CD4-positive, alpha-beta memory T cell (primary cell): ENCODE data around the gene GAB2. TPM values are rescaled to one million over a fixed set of nuclear protein-coding genes. Genes with fewer than 3 reads are reported as not detected.

ENCODE experiments used
- CTCF ChIA-PET: fragments of 350-600 bp; sonication (Branson Sonifier 250); formaldehyde crosslinking; loops from one replicate; lab custom pipeline; 2021; ENCODE audit warnings: inconsistent platforms; ENCODE audit not compliant: partially characterized antibody; lab: Charles Lee
- POLR2A ChIA-PET: fragments of 350-600 bp; sonication (Branson Sonifier 250); formaldehyde crosslinking; loops from one replicate; lab custom pipeline; 2021; ENCODE audit not compliant: partially characterized antibody; lab: Charles Lee
- DNase-seq, 5 donors: peaks; one replicate each; pipeline versions ENCODE4 v3.0.0 to v3.0.0-alpha.2; 2020 to 2022; ENCODE audit warnings: mixed read lengths in 1 of 5
- H3K27ac ChIP-seq: one replicate; pipeline ENCODE4 v1.7.0; 2013; ENCODE audit warnings: low read depth, low read length
- H3K27me3 ChIP-seq: 2 replicates; pipeline ENCODE4 v1.7.0; 2013; ENCODE audit warnings: mild to moderate bottlenecking, low read length, moderate library complexity; ENCODE audit not compliant: insufficient read depth
- H3K36me3 ChIP-seq: 2 replicates; pipeline ENCODE4 v1.7.0; 2013; ENCODE audit warnings: mild to moderate bottlenecking, low read length, moderate library complexity; ENCODE audit not compliant: insufficient read depth
- H3K4me1 ChIP-seq: 2 replicates; pipeline ENCODE4 v1.7.0; 2013; ENCODE audit warnings: mild to moderate bottlenecking, low read length, moderate library complexity; ENCODE audit not compliant: insufficient read depth
- H3K4me3 ChIP-seq, 2 donors: one replicate each; pipeline ENCODE4 v1.7.0; 2013; ENCODE audit warnings: low read length in 2 of 2, mild to moderate bottlenecking in 1 of 2
- H3K9me3 ChIP-seq, 2 donors: one replicate each; pipeline ENCODE4 v1.7.0; 2013; ENCODE audit warnings: low read length in 2 of 2, control low read depth in 1 of 2; ENCODE audit not compliant: control insufficient read depth in 1 of 2
- H3K27ac Mint-ChIP-seq, 7 donors: one replicate each; pipeline ENCODE4 v1.8.0; 2020 to 2021; ENCODE audit warnings: mixed read lengths in 7 of 7, mild to moderate bottlenecking in 6 of 7, inconsistent platforms in 3 of 7, moderate library complexity in 3 of 7
- H3K27me3 Mint-ChIP-seq, 2 donors: one replicate each; pipeline ENCODE4 v1.8.0; 2020 to 2021; ENCODE audit warnings: mixed read lengths in 2 of 2
- H3K36me3 Mint-ChIP-seq, 2 donors: one replicate each; pipeline ENCODE4 v1.8.0; 2020 to 2021; ENCODE audit warnings: mixed read lengths in 2 of 2, inconsistent platforms in 1 of 2, mild to moderate bottlenecking in 1 of 2
- H3K4me1 Mint-ChIP-seq, 4 donors: one replicate each; pipeline ENCODE4 v1.8.0; 2020 to 2021; ENCODE audit warnings: mixed read lengths in 4 of 4, mild to moderate bottlenecking in 1 of 4
- H3K4me3 Mint-ChIP-seq, 8 donors: one replicate each; pipeline ENCODE4 v1.8.0; 2020 to 2021; ENCODE audit warnings: mixed read lengths in 8 of 8, mild to moderate bottlenecking in 7 of 8, moderate library complexity in 6 of 8, inconsistent platforms in 3 of 8
- H3K9me3 Mint-ChIP-seq, 8 donors: one replicate each; pipeline ENCODE4 v1.8.0; 2020 to 2021; ENCODE audit warnings: mixed read lengths in 8 of 8, mild to moderate bottlenecking in 5 of 8, inconsistent platforms in 3 of 8, moderate library complexity in 1 of 8
- intact Hi-C: fragments of 100-400 bp; cut with micrococcal nuclease; formaldehyde crosslinking; loops from one replicate; pipeline ENCODE4 v1.15.1; 2023
- polyA plus RNA-seq, 2 donors: library from polyadenylated mRNA; unstranded; fragments of 300-500 nt; fragmentation: Illumina TruSeq; gene quantifications; one replicate each; pipeline ENCODE4 v1.2.3, GENCODE V29; 2021
- total RNA-seq, 2 experiments: library from RNA; stranded (reverse); gene quantifications; one replicate each; pipeline ENCODE4 v1.2.3, GENCODE V29; 2021

GAB2 gene
- total and polyA plus RNA-seq, 4 experiments from 2014 or later = 0.05 to 6.7 (median 3.1) TPM

- Histone ChIP-seq H3K4me3 (no peak overlapping the region), H3K27ac (no peak overlapping the region), H3K9me3 (no peaks in the 10 kb centered on the region), H3K36me3 (no peaks in the 10 kb centered on the region), H3K27me3 (no peaks in the 10 kb centered on the region), H3K4me1 (no peaks in the 10 kb centered on the region)
- H3K36me3 Mint-ChIP-seq = no peaks in the 10 kb centered on the region
- POLR2A ChIA-PET = no interaction called here
- H3K9me3 Mint-ChIP-seq = peaks cover 0 to 5% (median 0%) of the 10 kb centered on the region in 8 donors
- H3K4me1 Mint-ChIP-seq = peaks cover 0 to 6% (median 2%) of the 10 kb centered on the region in 4 donors
- intact Hi-C loops = no loop called here
- H3K27ac Mint-ChIP-seq = peak overlapping the region in 1 of 7 donors; percentile 29
- DNase-seq = no peak
- CTCF ChIA-PET = no interaction called here
- peaks cover 0 to 2% of the 10 kb centered on the region in 2 donors for H3K27me3 Mint-ChIP-seq
- H3K4me3 Mint-ChIP-seq = no peak overlapping the region
Measured at GRCh38 chr11:78331711-78332110, 85.9 kb downstream of the GAB2 start.

- no peak overlapping the region for H3K4me3 Mint-ChIP-seq
- peaks cover 0 to 2% of the 10 kb centered on the region in 2 donors for H3K27me3 Mint-ChIP-seq
- H3K4me1 Mint-ChIP-seq = peaks cover 5 to 15% (median 12%) of the 10 kb centered on the region in 4 donors
- Histone ChIP-seq H3K27ac (no peak overlapping the region), H3K4me3 (no peak overlapping the region), H3K27me3 (no peaks in the 10 kb centered on the region), H3K9me3 (no peaks in the 10 kb centered on the region), H3K36me3 (no peaks in the 10 kb centered on the region), H3K4me1 (peaks cover 9% of the 10 kb centered on the region)
- intact Hi-C loops = no loop called here
- DNase-seq = no peak
- CTCF ChIA-PET = interaction anchor here (1.1 kb wide), 1 partner anchor 11 kb away, joined by 3 read pairs; no protein-coding TSS in a partner anchor
- H3K9me3 Mint-ChIP-seq = peaks cover 0 to under 1% (median 0%) of the 10 kb centered on the region in 8 donors
- H3K36me3 Mint-ChIP-seq = no peaks in the 10 kb centered on the region
- H3K27ac Mint-ChIP-seq = no peak overlapping the region
- POLR2A ChIA-PET = no interaction called here
Measured at GRCh38 chr11:78330361-78330760, 87.3 kb downstream of the GAB2 start.

- Histone ChIP-seq H3K36me3 (no peaks in the 10 kb centered on the region), H3K4me1 (peaks cover 24% of the 10 kb centered on the region), H3K4me3 (no peak overlapping the region), H3K9me3 (no peaks in the 10 kb centered on the region), H3K27ac (no peak overlapping the region), H3K27me3 (no peaks in the 10 kb centered on the region)
- Mint-ChIP-seq H3K27me3 (peaks cover 0 to 2% of the 10 kb centered on the region in 2 donors), H3K4me3 (no peak overlapping the region), H3K27ac (no peak overlapping the region), H3K36me3 (no peaks in the 10 kb centered on the region), H3K9me3 (no peaks in the 10 kb centered on the region), H3K4me1 (peaks cover 5 to 28% (median 20%) of the 10 kb centered on the region in 4 donors)
- DNase-seq = no peak
- ChIA-PET CTCF (no interaction called here), POLR2A (no interaction called here)
- intact Hi-C loops = no loop called here
Measured at GRCh38 chr11:78327945-78328344, 89.7 kb downstream of the GAB2 start.

- Mint-ChIP-seq H3K4me1 (peaks cover 5 to 22% (median 18%) of the 10 kb centered on the region in 4 donors), H3K27me3 (peaks cover 0 to 1% of the 10 kb centered on the region in 2 donors), H3K36me3 (no peaks in the 10 kb centered on the region), H3K27ac (peak overlapping the region in 6 of 7 donors; percentile 30 to 87 (median 76)), H3K9me3 (no peaks in the 10 kb centered on the region), H3K4me3 (peak overlapping the region in 2 of 8 donors; percentile 2 to 16)
- H3K9me3 ChIP-seq = no peaks in the 10 kb centered on the region
- H3K27me3 ChIP-seq = no peaks in the 10 kb centered on the region
- peak; percentile 18 to 67 (median 42) for DNase-seq
- ChIA-PET POLR2A (interaction anchor here (1.2 to 1.3 kb wide), 2 partner anchors 14 to 246 kb away, joined by 4 read pairs; partner anchors contain the start of gene NDUFC2), CTCF (no interaction called here)
- no peak overlapping the region for H3K27ac ChIP-seq
- H3K4me3 ChIP-seq = no peak overlapping the region
- peaks cover 24% of the 10 kb centered on the region for H3K4me1 ChIP-seq
- intact Hi-C loops = no loop called here
- no peaks in the 10 kb centered on the region for H3K36me3 ChIP-seq
Measured at GRCh38 chr11:78325274-78325781, 92.3 kb downstream of the GAB2 start.

GRCh38 chr11:78323363-78323762, 94.3 kb downstream of the GAB2 start:
- POLR2A ChIA-PET = no interaction called here

GRCh38 chr11:78319453-78319955, 98.1 kb downstream of the GAB2 start:
- no peak overlapping the region for H3K27ac Mint-ChIP-seq
- CTCF ChIA-PET = no interaction called here
- no peak for DNase-seq
- Histone ChIP-seq H3K27ac (no peak overlapping the region), H3K9me3 (no peaks in the 10 kb centered on the region), H3K4me3 (no peak overlapping the region), H3K36me3 (no peaks in the 10 kb centered on the region), H3K4me1 (peaks cover 6% of the 10 kb centered on the region), H3K27me3 (no peaks in the 10 kb centered on the region)
- intact Hi-C loops = no loop called here
- peaks cover 0 to 5% (median under 1%) of the 10 kb centered on the region in 4 donors for H3K4me1 Mint-ChIP-seq
- H3K36me3 Mint-ChIP-seq = no peaks in the 10 kb centered on the region
- no peaks in the 10 kb centered on the region for H3K9me3 Mint-ChIP-seq
- H3K27me3 Mint-ChIP-seq = no peaks in the 10 kb centered on the region
- POLR2A ChIA-PET = no interaction called here
- no peak overlapping the region for H3K4me3 Mint-ChIP-seq

More at GRCh38 chr11:78323363-78323762, 94.3 kb downstream of the GAB2 start:
- Histone ChIP-seq H3K27me3 (no peaks in the 10 kb centered on the region), H3K4me3 (no peak overlapping the region), H3K36me3 (no peaks in the 10 kb centered on the region), H3K4me1 (peaks cover 24% of the 10 kb centered on the region), H3K27ac (no peak overlapping the region), H3K9me3 (no peaks in the 10 kb centered on the region)
- CTCF ChIA-PET = interaction anchor here (0.7 kb wide), 1 partner anchor 17 kb away, joined by 3 read pairs; no protein-coding TSS in a partner anchor
- Mint-ChIP-seq H3K4me1 (peaks cover 5 to 22% (median 18%) of the 10 kb centered on the region in 4 donors), H3K9me3 (no peaks in the 10 kb centered on the region), H3K4me3 (no peak overlapping the region), H3K27ac (no peak overlapping the region), H3K36me3 (no peaks in the 10 kb centered on the region), H3K27me3 (no peaks in the 10 kb centered on the region)
- no peak for DNase-seq
- intact Hi-C loops = no loop called here

- Histone ChIP-seq H3K27ac (no peak overlapping the region), H3K4me1 (no peaks in the 10 kb centered on the region), H3K36me3 (no peaks in the 10 kb centered on the region), H3K27me3 (no peaks in the 10 kb centered on the region), H3K4me3 (no peak overlapping the region), H3K9me3 (no peaks in the 10 kb centered on the region)
- ChIA-PET CTCF (no interaction called here), POLR2A (interaction anchor here (0.6 kb wide), 1 partner anchor 218 kb away, joined by 3 read pairs; no protein-coding TSS in a partner anchor)
- H3K27ac Mint-ChIP-seq = peak overlapping the region in 1 of 7 donors; percentile 25
- no peaks in the 10 kb centered on the region for H3K36me3 Mint-ChIP-seq
- no peaks in the 10 kb centered on the region for H3K4me1 Mint-ChIP-seq
- no peak for DNase-seq
- intact Hi-C loops = no loop called here
- no peak overlapping the region for H3K4me3 Mint-ChIP-seq
- H3K9me3 Mint-ChIP-seq = no peaks in the 10 kb centered on the region
- H3K27me3 Mint-ChIP-seq = no peaks in the 10 kb centered on the region
Measured at GRCh38 chr11:78318321-78319114, 99.1 kb downstream of the GAB2 start.
